ENCODE results near the gene CEP41.

Gene CEP41

DNA sequence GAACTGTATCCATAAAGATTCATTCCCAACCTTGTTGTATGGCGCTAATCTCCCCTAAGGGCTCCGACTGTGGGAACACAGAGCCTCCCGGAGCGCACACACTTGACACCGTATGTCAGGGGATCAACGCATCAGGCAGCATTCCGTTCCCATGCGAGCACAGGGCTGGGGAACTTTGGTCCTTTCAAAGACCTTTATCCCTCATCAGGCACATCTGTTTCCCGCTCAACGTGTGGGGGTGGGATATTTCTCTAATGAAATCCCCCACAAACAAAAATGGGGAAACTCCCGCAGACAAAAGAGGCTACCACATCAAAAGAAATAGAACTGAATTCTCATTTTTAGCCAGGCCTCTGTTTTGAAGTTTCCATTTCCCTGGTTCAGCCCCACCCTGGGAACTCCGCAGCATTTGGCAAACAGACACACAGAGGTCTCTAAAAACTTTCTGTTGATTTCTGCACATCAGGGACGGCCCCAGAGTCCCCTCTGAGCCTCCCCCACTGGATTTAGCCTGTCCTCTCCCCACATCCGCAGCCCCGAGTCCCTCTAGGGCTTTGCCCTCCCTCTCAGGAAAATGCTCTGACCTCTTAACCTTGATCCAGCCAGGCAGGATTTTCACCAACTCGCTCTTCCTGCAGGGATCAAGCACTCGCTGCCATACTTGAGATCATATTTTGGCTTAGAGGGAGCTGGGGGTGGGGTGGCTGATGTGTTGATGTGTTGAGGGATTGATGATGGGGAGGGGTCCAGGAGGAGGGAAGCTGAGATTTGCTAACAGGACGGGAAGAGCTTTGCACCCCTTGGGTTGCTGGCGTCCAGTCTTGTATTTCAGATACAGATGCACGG is 89.6 kb downstream of the CEP41 start:
- no peak for DNase-seq (ENCODE audit: low read depth)

DNA sequence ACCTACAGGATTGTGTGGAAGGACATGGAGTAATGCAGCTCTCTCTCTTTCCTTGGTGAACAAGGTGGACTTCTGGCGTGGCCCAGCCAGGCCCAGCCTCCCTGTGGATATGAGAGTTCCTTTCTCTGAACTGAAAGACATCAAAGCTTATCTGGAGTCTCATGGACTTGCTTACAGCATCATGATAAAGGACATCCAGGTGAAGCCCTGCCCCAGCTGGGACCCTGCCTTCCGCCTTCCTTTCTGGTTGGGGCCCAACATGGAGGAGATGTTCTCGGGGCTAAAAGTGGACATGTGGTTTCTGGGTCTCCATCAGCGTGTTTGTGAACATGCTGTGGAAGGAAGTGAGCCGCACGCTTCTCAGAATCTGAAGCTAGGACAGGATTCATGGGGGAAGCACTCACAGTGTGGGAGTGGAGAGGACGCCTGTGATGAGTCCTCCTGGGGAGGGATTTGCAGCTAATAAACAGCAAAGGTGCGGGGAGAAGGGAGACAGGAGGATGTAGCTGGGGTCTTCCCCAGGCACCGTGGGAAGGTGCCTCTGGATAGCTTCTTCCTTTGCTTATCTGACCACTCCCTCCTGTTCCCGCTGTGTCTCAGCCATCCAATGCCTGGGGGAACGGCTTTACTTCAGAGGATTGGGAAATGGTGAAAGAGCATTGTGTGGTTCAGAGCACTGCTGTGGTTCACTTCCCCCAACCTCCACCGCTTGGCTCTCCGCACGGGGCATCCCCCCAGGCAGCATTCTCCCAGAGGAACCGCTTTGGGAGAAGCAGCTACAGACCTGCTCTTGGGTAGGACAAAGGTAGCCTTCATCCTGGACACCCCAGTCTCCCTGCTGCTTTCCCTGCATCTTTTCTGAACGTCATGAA is 90.7 kb downstream of the CEP41 start:
- no peak for DNase-seq (ENCODE audit: low read depth)

DNA sequence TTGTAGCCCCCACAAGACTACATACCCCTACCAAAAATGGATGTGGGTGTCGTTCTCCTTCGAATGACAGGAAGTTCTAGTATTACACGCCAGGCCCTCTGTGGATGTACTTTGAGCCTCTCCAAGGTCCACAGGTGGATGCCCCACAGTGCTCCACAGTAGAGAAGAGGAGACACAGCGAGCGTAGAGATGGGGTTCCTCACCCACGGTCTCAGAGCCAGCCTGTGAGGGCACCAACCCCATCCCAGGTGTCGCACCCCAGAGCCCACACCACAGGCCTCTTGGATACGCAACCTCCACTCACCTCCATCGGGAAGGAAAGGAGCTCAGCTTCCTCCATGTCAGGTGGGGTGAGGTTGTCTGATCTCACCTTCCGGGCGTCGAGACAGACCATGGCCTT is 93.9 kb downstream of the CEP41 start:
- no peak for DNase-seq (ENCODE audit: low read depth)

DNA sequence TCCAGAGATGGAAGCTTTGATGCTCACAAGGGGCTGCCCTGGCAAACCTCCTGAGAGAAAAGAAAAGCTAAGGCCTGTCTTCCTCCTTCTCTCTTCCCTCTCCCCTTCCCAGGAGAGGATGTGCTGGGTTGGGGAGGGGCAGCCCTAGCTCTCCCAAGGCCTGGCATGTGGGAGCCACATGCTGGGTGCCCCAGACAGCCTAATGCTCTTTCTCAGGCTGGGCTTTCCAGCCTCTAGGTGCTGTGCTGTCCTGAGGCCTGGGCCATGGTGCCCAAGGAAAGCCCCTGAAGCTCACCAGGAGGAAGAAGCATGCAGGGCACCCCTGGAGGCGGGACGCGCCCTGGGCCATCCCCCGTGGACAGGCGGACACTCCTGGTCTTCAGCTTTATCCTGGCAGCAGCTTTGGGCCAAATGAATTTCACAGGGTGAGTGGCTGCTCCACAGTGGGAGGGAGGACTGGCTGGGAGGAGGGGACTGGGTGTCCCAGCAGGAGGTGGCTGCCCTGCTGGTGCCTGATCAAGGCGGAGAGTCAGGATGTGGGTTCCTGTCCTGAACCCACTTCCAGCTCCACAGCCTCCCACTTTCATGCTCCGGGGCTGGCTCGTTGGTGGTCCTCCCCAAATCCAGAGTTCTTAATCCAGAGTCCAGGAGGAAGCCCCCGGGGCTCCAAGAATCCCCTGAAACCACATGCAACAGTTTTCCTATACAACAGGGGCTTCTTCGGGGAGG is 94.5 kb downstream of the CEP41 start:
- no peak for DNase-seq (ENCODE audit: low read depth)

DNA sequence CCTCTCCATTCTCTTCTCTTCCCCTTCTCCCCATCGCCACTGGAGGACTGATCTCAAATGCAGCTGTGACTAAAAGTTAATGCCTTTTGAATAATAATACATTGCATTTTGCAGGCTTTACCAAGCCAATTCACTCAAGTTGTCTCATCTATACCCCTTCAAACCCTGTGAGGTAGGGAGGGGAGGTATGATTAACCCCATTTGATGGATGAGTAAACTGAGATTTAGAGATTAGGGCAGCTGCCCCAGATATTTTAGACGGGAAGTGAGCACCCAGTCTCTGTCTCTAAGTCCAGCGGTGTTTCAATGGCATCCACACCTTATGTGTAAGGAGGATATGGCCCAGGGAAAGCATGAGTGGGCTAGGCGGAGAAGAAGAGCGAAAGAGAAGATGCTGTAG is 95.1 kb downstream of the CEP41 start:
- no peak for DNase-seq (ENCODE audit: low read depth)

DNA sequence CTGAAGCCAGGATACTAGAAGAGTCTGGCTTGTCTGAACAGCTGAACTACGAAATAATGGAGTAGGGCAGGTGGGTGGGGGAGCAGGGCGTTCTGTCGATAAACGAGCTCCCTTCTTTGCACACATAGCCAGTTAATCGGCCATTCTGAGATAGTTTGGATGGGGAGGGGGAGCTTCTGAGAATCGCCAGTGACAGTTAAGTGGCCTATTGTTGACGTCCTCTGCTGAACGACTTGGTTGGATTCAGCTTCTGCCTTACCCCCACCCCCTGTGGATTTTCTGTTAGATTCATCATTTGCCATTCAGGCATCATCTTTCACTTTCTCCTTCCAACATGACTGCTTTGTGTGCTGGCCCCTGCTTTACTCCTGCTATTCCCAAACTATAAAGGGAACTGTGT is 95.7 kb downstream of the CEP41 start:
- no peak for DNase-seq (ENCODE audit: low read depth)

DNA sequence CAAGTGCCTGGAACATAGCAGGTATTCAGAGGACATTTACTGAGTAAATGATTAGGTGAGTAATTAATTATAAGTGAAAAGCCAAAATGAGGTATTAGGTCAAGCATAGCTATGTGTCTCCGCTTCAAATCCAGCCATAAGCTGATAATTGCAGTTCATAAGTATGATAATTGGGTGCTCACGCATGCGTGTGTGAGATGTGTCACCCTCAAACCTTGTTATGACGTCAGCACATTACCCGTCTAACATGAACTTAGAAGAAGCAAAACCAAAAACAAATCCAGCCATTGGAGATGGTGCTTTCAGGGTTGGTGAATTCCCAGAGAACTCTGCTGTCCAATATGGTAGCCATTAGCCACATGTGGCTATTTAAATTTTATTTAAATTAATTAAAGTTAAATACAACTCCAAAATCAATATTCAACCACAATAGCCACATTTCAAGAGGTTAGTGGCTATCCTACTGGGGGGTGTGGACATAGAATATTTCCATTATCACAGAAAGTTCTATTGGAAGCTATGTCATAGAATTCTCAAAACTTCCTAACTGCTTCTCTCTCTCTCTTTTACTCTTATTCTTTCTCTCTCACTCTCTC is 96.4 kb downstream of the CEP41 start, which contains the start of gene CPA5:
Gene CPA5, plus strand, starts transcription at position 546 of the 596 bp plus-strand sequence. CDS start 1,670 bp downstream, outside the sequence.
- DNase-seq (ENCODE audit: low read depth): no peak

All from activated T-helper 9 cell treated with anti-CD3 and anti-CD28 coated beads, Interleukin-2, amount 50 U/mL, for 16 hours (primary cell).